DND-41 (cell line): Measurements from ENCODE around the gene TEKT1.

Source experiments
- ATAC-seq: fragments of 200-7000 bp; cut with Tn5 transposase; 3 replicates; pipeline ENCODE4 v1.9.1; 2021; ENCODE audit warnings: low read depth; ENCODE audit not compliant: insufficient read depth
- DNase-seq: peaks from one replicate; pipeline ENCODE4 v3.0.0-alpha.2; 2020
- H2AFZ ChIP-seq: 2 replicates; pipeline ENCODE4 v1.6.0; 2012; ENCODE audit warnings: low read depth, low read length
- H3K27ac ChIP-seq: 2 replicates; pipeline ENCODE4 v1.5.1; 2012; ENCODE audit warnings: low read length, inconsistent platforms
- H3K27me3 ChIP-seq: fragments of 200-600 bp; sonication (generic); 2 replicates; pipeline ENCODE4 v1.6.0; 2012; ENCODE audit warnings: low read length, mild to moderate bottlenecking, inconsistent platforms; ENCODE audit not compliant: insufficient read depth, poor library complexity
- H3K36me3 ChIP-seq: 2 replicates; pipeline ENCODE4 v1.5.1; 2012; ENCODE audit warnings: low read length, inconsistent platforms; ENCODE audit not compliant: insufficient read depth
- H3K4me1 ChIP-seq: 2 replicates; pipeline ENCODE4 v1.5.1; 2012; ENCODE audit warnings: mild to moderate bottlenecking, low read length; ENCODE audit not compliant: insufficient read depth
- H3K4me2 ChIP-seq: 2 replicates; pipeline ENCODE4 v1.6.0; 2012; ENCODE audit warnings: mild to moderate bottlenecking, moderate library complexity, low read length, inconsistent platforms; ENCODE audit not compliant: insufficient read depth
- H3K4me3 ChIP-seq, 2 experiments: fragments of 200-600 bp in 1 of 2; shearing (Covaris generic) in 1 of 2; 2 replicates each; pipeline ENCODE4 v1.5.1; 2012 to 2016; ENCODE audit warnings: inconsistent platforms in 2 of 2, low read length in 2 of 2, mild to moderate bottlenecking in 2 of 2, low read depth in 1 of 2, moderate library complexity in 1 of 2
- H3K79me2 ChIP-seq: 2 replicates; pipeline ENCODE4 v1.6.0; 2012; ENCODE audit warnings: low read length, inconsistent platforms; ENCODE audit not compliant: insufficient read depth
- H3K9ac ChIP-seq: 2 replicates; pipeline ENCODE4 v1.6.0; 2012; ENCODE audit warnings: low read depth, mild to moderate bottlenecking, inconsistent platforms, low read length, moderate library complexity
- H3K9me3 ChIP-seq: 2 replicates; pipeline ENCODE4 v1.5.1; 2012; ENCODE audit warnings: low read length, moderate library complexity, mild to moderate bottlenecking, inconsistent platforms; ENCODE audit not compliant: insufficient read depth, severe bottlenecking
- H4K20me1 ChIP-seq: 2 replicates; pipeline ENCODE4 v1.6.0; 2012; ENCODE audit warnings: low read length; ENCODE audit not compliant: insufficient read depth
- EZH2 ChIP-seq: IDR thresholded peaks from 3 replicates; pipeline ENCODE4 v1.6.1; 2012; ENCODE audit warnings: borderline replicate concordance, low read depth, mild to moderate bottlenecking, moderate library complexity, low read length, inconsistent platforms; ENCODE audit not compliant: severe bottlenecking
- TF ChIP-seq, protein P1 (sequence below): IDR thresholded peaks from 2 replicates; pipeline ENCODE4 v1.5.1; 2012; ENCODE audit warnings: borderline replicate concordance, low read length, moderate library complexity, mild to moderate bottlenecking; ENCODE audit not compliant: poor library complexity, severe bottlenecking; ENCODE audit errors: extremely low read depth

Gene TEKT1

DNA sequence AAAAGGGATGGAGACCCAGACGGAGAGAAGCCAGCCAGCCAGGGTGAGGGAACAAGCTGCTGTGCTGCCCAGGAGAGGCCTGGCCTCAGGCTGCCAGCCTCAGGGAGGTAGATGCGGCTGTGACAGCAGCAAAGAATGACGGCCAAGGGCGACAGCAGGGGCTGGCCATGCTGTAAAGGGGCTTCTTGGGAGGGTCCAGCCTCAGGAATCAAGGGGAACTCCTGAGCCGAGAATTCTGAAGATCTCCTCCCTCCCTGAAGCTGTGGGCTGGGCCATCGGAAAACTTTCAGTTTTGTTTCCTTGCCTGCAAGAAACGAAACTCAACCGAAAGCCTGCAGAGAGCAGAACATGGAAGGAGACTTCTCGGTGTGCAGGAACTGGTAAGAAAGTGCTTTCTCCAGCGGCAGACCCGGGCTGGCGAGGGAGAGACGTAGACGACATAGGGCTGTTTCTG, 75.8 kb downstream of the TEKT1 start, which contains the start of gene XAF1:
Gene XAF1, plus strand, starts transcription at position 316 of the 454 bp plus-strand sequence. Its CDS starts 33 bp downstream, at position 349.
- Histone ChIP-seq H3K27ac (peak within 1 kb of the TSS; percentile 83), H3K9me3 (no peaks in the 10 kb centered on the region), H3K36me3 (peaks cover 26% of the 10 kb centered on the region), H3K4me1 (peaks cover 60% of the 10 kb centered on the region), H3K27me3 (no peaks in the 10 kb centered on the region), H2AFZ (peak within 1 kb of the TSS; percentile 89), H3K79me2 (peaks cover 12% of the 10 kb centered on the region), H3K4me3 (peak within 1 kb of the TSS; percentile 53 to 75), H4K20me1 (no peaks in the 10 kb centered on the region), H3K9ac (peak within 1 kb of the TSS; percentile 65), H3K4me2 (peak within 1 kb of the TSS; percentile 94)
- ATAC-seq (peak; percentile 76), DNase-seq (peak; percentile 78)
- TF ChIP-seq, protein P1, sequence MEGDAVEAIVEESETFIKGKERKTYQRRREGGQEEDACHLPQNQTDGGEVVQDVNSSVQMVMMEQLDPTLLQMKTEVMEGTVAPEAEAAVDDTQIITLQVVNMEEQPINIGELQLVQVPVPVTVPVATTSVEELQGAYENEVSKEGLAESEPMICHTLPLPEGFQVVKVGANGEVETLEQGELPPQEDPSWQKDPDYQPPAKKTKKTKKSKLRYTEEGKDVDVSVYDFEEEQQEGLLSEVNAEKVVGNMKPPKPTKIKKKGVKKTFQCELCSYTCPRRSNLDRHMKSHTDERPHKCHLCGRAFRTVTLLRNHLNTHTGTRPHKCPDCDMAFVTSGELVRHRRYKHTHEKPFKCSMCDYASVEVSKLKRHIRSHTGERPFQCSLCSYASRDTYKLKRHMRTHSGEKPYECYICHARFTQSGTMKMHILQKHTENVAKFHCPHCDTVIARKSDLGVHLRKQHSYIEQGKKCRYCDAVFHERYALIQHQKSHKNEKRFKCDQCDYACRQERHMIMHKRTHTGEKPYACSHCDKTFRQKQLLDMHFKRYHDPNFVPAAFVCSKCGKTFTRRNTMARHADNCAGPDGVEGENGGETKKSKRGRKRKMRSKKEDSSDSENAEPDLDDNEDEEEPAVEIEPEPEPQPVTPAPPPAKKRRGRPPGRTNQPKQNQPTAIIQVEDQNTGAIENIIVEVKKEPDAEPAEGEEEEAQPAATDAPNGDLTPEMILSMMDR: no peak
- TF ChIP-seq EZH2: no peak

- H3K4me2 ChIP-seq: peak overlapping the region; percentile 94
- no peak for ATAC-seq
- H3K4me3 ChIP-seq: peak overlapping the region in 1 of 2 experiments; percentile 75; a peak in 2 of 4 replicates
- H3K27ac ChIP-seq: peak overlapping the region; percentile 83
- no peaks in the 10 kb centered on the region for H3K27me3 ChIP-seq
- no peaks in the 10 kb centered on the region for H4K20me1 ChIP-seq
- peak overlapping the region; percentile 89 for H2AFZ ChIP-seq
- H3K36me3 ChIP-seq: peaks cover 22% of the 10 kb centered on the region
- H3K79me2 ChIP-seq: peaks cover 12% of the 10 kb centered on the region
- DNase-seq: no peak
- TF ChIP-seq, protein P1: no peak
- no peak for TF ChIP-seq EZH2
- no peaks in the 10 kb centered on the region for H3K9me3 ChIP-seq
- H3K4me1 ChIP-seq: peaks cover 60% of the 10 kb centered on the region
- H3K9ac ChIP-seq: peak overlapping the region; percentile 65
Observed at GRCh38 chr17:6755281-6755680, 76.2 kb downstream of the TEKT1 start.

DNA sequence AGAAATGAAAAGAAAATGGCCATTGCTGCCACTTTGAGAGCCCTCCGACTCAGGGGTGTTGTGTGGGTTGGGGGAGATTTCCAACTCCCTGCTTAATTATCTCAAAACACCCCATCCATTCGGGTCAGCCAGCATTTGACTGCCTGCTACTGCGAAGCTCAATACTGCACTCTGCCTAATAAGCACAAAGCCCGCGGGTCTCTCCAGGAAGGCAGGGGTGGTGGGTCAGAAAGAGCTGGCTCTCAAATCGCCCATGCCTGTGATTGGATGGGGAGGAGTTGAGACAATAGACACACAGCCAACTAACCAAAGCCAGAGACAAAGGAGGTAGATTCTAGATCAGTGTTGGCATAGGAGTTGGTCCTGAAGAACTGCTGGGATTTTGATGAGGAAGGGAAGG, 78.0 kb downstream of the TEKT1 start:
- no peak for ATAC-seq
- H3K27ac ChIP-seq: peak overlapping the region; percentile 56
- DNase-seq: no peak

More for the DNA sequence above, 78.0 kb downstream of the TEKT1 start:
- H4K20me1 ChIP-seq: no peaks in the 10 kb centered on the region
- peak overlapping the region; percentile 25 for H3K4me2 ChIP-seq
- no peaks in the 10 kb centered on the region for H3K9me3 ChIP-seq
- H2AFZ ChIP-seq: no peak overlapping the region
- H3K79me2 ChIP-seq: peaks cover 12% of the 10 kb centered on the region
- H3K36me3 ChIP-seq: peaks cover 7% of the 10 kb centered on the region
- no peaks in the 10 kb centered on the region for H3K27me3 ChIP-seq
- H3K4me1 ChIP-seq: peaks cover 60% of the 10 kb centered on the region
- TF ChIP-seq, protein P1: no peak
- TF ChIP-seq EZH2: no peak
- no peak overlapping the region for H3K9ac ChIP-seq
- H3K4me3 ChIP-seq: peak overlapping the region in 1 of 2 experiments; percentile 10; a peak in 1 of 4 replicates
